ENCODE data around the gene MYL9.

Gene MYL9

DNA sequence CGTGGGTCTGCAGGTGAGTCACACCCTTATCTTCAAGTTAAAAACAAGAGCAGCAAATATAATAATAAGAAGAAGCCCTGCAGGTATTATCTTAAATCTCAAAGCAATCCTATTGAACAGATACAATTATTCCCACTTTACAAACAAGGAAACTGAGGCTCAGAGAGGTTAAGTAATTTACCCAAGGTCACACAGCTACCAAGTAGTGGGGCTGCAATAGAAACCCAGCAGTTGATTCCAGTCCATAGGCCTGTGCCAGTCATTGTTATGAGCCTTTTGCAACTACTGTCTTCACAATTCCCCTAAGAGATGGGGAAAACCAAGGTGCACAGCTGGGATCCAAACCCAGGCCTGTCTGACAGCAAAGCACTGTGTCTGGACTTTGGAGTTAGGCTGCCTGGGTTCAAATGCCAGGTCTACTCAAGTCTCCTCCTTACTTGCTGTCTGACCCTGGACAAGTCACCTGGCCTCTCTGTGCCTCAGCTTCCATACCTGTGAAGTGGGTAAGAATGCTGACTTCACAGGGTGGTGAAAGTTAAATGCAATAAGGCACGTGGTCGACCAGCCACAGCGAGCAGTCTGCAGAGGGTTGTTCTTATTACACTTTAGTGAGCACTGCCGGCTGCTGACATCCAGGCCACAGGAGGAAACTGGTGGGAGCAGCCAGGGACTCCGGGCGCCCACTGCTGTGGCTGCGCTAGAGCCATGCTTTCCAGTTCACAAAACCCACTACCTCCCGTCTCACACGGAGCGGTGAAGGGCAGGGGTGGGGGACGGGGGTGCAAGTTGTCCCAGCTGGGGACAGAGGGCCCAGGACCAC, 6.1 kb downstream of the MYL9 start:
- no peak for DNase-seq
- Histone ChIP-seq H3K4me1 (no peaks in the 10 kb centered on the region), H3K4me3 (ENCODE audit: low read depth, low read length) (no peak overlapping the region), H3K36me3 (no peaks in the 10 kb centered on the region), H3K9me3 (no peaks in the 10 kb centered on the region), H3K27me3 (no peaks in the 10 kb centered on the region)
- TF ChIP-seq, protein P1, sequence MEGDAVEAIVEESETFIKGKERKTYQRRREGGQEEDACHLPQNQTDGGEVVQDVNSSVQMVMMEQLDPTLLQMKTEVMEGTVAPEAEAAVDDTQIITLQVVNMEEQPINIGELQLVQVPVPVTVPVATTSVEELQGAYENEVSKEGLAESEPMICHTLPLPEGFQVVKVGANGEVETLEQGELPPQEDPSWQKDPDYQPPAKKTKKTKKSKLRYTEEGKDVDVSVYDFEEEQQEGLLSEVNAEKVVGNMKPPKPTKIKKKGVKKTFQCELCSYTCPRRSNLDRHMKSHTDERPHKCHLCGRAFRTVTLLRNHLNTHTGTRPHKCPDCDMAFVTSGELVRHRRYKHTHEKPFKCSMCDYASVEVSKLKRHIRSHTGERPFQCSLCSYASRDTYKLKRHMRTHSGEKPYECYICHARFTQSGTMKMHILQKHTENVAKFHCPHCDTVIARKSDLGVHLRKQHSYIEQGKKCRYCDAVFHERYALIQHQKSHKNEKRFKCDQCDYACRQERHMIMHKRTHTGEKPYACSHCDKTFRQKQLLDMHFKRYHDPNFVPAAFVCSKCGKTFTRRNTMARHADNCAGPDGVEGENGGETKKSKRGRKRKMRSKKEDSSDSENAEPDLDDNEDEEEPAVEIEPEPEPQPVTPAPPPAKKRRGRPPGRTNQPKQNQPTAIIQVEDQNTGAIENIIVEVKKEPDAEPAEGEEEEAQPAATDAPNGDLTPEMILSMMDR (IDR thresholded peaks at IDR 0.05; ENCODE audit: low read depth, low read length) = no peak

DNA sequence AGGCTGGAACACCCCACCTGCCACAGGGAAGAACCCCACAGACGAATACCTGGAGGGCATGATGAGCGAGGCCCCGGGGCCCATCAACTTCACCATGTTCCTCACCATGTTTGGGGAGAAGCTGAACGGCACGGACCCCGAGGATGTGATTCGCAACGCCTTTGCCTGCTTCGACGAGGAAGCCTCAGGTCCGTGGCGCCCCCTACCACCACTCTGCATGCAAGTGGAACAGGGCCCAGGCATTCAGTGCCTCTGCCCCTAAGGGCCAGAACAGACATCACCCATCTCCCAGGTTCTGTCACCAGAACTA, 6.6 kb downstream of the MYL9 start:
- TF ChIP-seq, protein P1 (IDR thresholded peaks at IDR 0.05; ENCODE audit: low read depth, low read length) = peak; percentile 51
- Histone ChIP-seq H3K36me3 (no peaks in the 10 kb centered on the region), H3K4me3 (ENCODE audit: low read depth, low read length) (no peak overlapping the region), H3K27me3 (no peaks in the 10 kb centered on the region), H3K9me3 (no peaks in the 10 kb centered on the region), H3K4me1 (no peaks in the 10 kb centered on the region)
- DNase-seq = peak; percentile 67

DNA sequence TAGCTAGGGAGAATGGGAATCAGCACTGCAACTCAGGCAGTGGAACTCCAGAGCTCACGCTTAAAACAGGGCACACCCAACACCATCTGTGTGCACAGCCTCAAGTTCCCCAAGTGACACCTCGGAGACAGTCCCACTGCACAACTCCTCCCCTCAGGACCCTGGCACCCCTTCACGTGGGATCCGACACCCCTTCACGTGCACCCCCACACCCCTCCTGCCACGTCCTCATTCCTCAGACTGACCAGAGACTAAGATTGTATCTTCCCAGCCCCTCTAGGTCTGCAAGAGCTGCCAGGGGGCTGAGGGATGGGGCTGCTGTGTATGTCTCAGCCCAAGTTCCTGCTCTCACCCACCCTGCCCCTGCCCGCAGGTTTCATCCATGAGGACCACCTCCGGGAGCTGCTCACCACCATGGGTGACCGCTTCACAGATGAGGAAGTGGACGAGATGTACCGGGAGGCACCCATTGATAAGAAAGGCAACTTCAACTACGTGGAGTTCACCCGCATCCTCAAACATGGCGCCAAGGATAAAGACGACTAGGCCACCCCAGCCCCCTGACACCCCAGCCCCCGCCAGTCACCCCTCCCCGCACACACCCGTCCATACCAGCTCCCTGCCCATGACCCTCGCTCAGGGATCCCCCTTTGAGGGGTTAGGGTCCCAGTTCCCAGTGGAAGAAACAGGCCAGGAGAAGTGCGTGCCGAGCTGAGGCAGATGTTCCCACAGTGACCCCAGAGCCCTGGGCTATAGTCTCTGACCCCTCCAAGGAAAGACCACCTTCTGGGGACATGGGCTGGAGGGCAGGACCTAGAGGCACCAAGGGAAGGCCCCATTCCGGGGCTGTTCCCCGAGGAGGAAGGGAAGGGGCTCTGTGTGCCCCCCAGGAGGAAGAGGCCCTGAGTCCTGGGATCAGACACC, 7.6 kb downstream of the MYL9 start:
- H3K9me3 ChIP-seq = no peaks in the 10 kb centered on the region
- no peak overlapping the region for H3K4me3 ChIP-seq (ENCODE audit: low read depth, low read length)

DNA sequence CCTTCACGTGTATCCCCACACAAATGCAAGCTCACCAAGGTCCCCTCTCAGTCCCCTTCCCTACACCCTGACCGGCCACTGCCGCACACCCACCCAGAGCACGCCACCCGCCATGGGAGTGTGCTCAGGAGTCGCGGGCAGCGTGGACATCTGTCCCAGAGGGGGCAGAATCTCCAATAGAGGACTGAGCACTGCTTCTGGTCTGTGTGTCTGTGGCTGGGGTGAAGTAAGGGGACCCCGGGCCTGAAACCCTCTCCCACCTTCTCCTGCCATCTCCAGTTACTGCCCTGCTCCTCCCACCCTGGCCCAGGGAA, 8.3 kb downstream of the MYL9 start:
- no peak overlapping the region for H3K4me3 ChIP-seq (ENCODE audit: low read depth, low read length)
- no peaks in the 10 kb centered on the region for H3K27me3 ChIP-seq
- H3K4me1 ChIP-seq = no peaks in the 10 kb centered on the region
- no peaks in the 10 kb centered on the region for H3K36me3 ChIP-seq
- no peaks in the 10 kb centered on the region for H3K9me3 ChIP-seq
- no peak for DNase-seq
- TF ChIP-seq, protein P1 (IDR thresholded peaks at IDR 0.05; ENCODE audit: low read depth, low read length) = no peak

More for the DNA sequence above, 7.6 kb downstream of the MYL9 start:
- Histone ChIP-seq H3K4me1 (no peaks in the 10 kb centered on the region), H3K27me3 (no peaks in the 10 kb centered on the region), H3K36me3 (no peaks in the 10 kb centered on the region)
- TF ChIP-seq, protein P1 (IDR thresholded peaks at IDR 0.05; ENCODE audit: low read depth, low read length) = no peak
- no peak for DNase-seq

DNA sequence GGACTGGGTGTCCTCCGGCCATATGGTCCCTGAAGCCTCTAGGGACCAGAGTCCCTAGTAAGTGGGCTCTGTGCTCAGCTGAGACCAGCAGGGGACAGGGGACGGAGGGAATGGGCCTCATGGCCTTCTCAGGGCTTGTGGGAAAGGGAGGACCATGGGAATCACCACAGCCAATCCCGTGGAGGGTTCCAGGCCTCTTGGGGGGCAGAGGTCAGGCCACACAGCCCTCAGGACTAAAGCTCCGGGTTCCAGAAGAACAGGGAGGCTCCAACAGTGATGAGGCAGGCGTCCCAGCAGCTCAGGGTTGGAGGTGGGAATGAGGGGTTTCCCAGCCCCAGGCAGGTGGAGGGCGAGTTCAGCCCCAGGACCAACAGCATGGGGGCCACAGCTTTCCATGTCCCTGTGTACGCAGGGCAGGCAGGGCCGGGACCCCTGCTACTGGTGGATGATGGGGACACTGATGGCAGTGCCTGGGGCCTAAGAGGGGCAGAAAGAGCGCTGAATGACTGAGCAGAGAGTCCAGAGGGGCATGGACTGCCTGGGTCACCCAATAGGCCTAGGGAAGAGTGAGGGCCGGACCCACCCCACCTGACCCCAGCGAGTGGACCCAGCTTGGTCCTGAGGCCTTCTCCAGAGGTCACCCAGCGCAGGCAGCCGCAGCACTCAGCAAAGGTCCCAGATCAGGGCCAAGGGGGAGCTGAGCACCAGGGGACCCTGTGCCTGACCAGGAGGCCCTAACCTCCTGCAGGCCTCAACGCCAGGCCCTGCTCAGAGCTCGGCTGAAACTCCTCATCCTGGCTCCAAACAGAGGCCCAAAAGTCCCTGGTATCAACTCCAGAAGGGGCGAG, 8.8 kb downstream of the MYL9 start:
- TF ChIP-seq, protein P1 (IDR thresholded peaks at IDR 0.05; ENCODE audit: low read depth, low read length) = no peak
- H3K27me3 ChIP-seq = no peaks in the 10 kb centered on the region
- DNase-seq = no peak
- no peaks in the 10 kb centered on the region for H3K36me3 ChIP-seq
- H3K4me1 ChIP-seq = no peaks in the 10 kb centered on the region
- no peaks in the 10 kb centered on the region for H3K9me3 ChIP-seq
- H3K4me3 ChIP-seq (ENCODE audit: low read depth, low read length) = no peak overlapping the region
